Smooth muscle cell of the brain vasculature (primary cell): ENCODE data around the gene UBASH3B.
"Not testable (repeated sequence)": the region's sequence is repeated elsewhere in the genome, so short reads cannot be mapped to it uniquely, and the experiment has no call there.

Experiments used
- DNase-seq: peaks from one replicate; pipeline ENCODE4 v3.0.0-alpha.2; 2012; ENCODE audit warnings: low read depth, low spot score

The UBASH3B gene

DNA sequence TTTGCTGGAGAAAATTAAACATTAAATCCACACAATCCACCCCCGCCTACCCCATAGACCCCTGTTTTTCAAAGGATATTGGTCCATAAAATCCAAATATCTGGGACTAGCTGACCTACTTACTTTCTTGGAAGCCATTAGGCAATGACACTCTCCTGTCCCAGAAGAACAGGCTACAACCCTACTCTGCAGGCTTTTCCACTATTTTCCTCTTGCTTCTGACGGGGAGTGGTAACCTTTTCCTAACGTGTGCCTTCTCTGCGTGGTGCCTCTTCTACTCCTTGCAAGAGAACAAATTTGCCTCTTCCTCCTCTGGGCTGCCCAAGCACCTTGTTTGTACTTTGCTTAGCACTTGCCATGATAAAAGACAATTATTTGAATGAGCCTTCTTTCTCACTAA, 51.6 kb downstream of the UBASH3B start:
- DNase-seq: no peak

- DNase-seq: no peak
Measured at GRCh38 chr11:122707901-122708300, 52.4 kb downstream of the UBASH3B start.

DNA sequence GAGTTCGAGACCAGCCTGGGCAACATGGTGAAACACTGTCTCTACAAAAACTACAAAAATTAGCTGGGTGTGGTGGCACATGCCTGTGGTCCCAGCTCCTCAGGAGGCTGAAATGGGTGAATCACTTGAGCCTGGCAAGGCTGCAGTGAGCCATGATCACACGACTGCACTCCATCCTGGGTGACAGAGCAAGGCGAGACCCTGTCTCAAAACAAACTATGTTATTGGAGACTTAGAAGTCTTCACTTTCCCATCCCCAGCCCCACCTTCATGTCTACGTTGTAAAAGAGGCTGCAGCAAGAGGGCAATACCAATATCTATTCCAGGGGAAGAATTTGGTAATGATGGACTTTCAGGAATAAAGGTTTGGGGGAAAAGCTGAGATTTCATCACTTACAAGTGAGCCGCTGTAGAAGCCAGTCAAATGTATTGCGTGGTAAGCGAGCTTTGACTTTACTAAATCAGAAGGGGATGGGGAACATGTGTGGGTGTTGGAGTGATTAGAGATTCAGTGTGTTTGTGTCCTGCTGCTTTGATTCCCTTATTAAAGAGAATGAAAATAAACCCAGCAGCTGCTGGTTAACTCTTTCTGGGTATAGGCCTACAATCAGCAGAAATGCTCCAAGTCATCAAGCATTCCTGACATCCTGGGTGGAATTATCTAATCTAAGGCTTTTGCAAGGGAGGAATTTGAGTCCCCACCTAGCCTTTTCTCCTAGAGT, 53.7 kb downstream of the UBASH3B start:
- DNase-seq: no peak

- no peak for DNase-seq
Measured at GRCh38 chr11:122711362-122711761, 55.8 kb downstream of the UBASH3B start.

DNA sequence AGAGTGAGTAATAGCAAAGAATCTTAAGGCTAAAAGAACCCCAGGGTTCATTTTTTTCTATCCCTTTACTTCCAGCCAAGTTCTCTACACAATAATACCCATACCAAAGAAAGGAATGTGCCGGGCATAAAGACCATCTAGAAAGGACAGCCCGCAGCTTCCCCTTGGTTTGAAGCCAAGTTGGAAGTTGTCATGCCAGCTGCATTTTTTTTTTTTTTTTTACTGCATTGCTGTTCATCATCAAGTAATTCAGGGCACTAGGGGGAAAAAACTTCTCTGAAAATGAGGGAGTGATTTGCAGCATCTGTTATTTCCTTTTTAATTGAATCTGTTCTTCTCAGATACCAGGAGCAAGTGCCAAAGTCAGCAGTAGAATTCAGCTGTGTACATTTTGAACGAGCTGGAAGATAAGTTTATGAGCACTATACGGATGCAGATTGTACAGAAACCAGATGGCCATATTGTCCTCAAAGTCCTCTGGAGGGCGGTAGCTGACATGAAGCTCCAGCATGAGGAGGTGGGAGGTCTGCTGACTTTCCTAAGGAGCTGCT, 56.4 kb downstream of the UBASH3B start:
- no peak for DNase-seq

DNA sequence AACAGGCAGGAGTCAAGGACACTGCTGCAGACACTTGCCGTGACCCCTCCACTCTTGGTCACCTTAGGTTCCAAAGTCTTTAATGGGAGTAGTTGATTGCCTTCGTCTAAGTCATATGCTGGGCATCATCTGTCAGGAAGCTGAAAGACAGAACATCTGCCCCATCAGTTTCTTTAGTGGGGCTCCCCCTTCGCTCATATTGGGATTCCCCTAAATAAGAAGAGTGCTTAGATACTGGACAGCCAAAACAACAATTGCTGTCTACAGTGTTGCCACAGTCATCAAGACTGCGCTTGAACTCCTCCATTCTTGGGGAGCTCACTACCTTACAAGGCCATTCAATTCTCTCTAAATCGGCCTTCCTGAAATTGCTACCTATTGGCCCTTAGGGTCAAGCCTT, 58.5 kb downstream of the UBASH3B start:
- DNase-seq: no peak

- no peak for DNase-seq
Measured at GRCh38 chr11:122714484-122714883, 59.0 kb downstream of the UBASH3B start.

DNA sequence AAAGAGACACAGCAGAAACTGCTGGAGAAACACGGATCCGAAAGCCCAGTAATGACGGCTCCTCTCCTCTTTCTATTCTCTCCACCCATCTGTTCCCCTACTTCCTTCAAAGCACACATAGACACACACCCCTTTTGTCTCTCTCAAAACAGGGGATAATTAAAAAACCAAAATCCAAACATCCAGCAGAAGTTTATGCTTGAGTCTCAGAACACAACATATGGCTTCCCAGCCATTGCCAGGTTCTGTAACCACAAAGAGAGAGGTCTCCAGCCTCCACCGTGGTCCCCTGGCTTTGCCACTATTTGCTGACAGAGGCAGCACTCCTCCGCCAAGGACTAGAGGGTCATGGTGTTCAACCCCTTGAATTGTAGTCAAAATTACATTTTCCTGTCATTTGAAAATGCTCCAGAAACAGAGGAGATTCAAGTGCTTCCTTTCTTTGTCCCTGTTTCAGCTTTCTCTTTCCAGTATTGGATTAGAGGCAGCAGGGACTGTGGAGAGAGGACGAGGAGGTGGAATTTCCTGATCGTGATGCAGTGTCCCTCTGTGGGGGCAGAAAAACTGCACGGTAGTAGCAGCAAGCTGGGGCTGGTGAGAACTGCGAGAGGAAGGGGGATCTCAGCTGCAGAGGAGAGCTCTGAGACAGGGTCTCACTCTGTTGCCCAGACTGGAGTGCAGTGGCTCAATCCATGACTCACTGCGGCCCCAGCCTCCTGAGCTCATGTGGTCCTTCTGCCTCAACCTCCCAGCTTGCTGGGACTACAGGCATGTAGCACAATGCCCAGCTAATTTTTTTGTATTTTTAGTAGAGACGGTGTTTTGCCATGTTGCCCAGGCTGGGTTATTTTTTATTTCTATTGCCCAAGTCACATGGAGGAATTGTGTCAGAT, 60.3 kb downstream of the UBASH3B start:
- DNase-seq: no peak

DNA sequence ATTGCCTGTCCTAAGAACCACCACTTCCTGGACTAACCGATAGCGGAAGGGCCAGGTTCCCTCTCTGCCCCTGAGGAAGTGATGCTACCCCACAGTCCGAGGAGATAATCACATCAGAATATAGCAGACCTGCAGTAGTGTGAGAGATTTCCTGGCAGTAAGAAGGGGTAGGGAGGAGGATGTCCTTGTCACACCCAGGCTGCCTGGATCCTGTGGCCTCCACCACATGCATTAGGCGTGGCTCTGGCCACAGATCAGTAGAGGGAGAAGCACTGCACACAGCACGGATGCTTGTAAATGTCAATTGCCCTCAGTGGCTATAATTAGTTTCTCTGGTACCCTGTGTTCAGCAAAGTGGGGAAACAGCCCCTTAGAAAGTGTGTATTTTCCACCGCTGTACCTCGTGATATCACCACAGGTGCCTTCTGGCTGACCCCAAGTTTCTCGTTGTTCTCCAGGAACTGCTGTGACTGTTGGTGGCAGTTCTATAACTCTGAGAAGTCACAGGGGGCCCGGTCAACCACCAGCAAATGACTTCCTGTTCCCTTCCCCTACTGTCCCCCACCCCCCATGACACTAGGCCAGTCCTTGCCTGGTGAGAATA, 61.8 kb downstream of the UBASH3B start:
- DNase-seq: no peak

DNA sequence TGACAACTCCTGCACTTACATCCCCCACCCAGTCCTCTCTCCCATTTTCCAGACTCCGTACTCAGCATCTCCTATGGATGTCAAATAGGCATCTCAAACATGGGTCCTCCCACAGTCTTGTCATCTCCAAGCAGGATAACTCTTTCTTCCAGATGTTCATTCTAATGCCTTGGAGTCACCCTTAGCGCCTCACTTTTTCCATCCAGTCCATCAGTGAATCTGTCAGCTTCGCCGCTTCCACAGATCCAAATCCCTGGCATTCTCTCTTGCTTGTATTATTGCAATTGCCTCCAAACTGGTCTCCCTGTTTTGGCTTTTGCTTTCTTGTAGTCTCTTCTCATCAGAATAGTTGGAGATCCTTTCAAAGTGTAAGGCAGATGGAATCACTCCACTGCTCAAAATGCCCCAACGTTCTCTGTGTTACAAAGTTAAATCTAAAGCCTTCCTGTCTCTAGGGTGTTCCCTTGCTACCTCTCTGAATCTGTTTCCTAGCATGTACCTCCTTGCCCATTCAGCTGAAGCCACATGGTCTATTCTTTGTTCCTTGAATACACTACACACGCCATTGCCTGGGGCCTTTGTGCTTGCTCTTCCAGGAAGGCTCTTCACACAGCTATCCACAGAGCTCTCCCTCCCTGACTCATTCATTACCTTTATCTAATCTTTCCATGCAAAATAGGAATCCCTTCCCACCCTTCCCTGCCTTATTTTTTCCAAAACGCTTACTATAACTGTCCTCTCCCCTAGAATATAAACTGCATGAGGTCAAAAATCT, 64.8 kb downstream of the UBASH3B start:
- no peak for DNase-seq

DNA sequence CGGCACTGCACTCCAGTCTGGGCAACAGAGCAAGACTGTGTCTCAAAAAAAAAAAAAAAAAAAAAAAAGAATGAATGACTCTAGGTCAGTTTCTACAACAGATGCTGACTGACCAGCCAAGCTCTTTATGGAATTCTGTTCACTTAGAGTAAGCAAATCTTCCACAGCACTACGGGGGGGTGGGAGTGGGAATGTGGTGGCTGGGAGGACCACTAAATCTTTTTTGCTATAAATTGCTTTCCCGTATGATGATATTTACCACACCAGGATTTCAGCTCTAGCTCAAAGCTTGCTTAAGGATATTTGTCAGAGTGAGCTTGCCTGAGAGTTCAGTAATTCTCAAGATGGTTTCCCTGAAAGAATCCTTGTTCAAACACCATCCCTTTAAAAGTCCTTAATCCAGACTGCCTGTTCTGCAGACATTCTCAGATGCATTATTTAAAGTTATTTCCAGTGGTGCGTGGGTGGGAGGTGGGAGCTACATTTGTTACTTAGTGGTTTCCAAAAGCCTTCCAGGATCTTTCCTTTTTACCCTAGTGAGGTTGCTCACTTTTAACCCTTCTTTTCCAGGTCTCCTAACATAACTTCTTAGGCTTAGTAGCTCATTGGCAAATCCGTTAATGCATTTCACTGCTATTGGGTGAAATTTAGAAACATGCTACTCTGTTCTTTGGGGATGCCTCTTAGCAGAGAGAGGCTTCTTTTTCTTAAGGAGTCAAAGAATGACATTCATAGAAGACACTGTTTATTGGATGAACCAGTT, 65.9 kb downstream of the UBASH3B start:
- no peak for DNase-seq

DNA sequence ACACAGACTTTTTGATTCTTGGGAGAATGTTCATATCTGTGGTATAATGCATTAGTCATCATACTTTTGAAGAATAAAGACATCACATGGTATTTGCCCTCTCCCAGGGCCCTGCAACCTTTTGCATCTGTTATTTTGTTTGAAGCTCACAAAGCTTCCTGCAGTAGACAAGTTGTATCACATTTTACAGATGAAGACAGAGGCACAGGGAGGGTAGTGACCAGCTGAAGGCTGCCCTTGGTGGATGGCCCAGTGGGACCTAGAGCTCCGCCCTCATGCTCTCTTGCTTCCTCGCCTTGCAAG, 66.4 kb downstream of the UBASH3B start:
- peak; percentile 91 for DNase-seq

DNA sequence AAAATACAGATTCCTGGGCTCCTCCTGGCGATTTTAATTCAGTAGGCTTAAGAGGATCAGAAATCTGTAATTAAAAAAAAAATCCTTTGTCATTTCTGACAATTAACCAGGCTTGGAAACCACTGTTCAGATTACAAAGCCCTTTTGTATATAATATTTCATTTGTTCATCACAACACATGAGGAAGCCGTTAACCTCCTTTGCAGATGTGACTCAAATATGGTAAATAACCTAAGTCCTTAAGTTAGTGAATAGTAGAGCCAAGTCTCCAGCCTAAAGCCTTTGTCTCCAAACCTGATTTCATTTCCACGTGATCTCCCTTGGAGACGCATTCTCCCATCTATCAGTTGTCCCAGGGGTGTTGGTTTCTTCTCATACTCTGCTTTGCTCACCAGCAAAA, 67.6 kb downstream of the UBASH3B start:
- no peak for DNase-seq

GRCh38 chr11:122723576-122723975, 68.1 kb downstream of the UBASH3B start:
- no peak for DNase-seq

GRCh38 chr11:122724520-122724919, 69.0 kb downstream of the UBASH3B start:
- DNase-seq: no peak

GRCh38 chr11:122726028-122726427, 70.5 kb downstream of the UBASH3B start:
- no peak for DNase-seq

- no peak for DNase-seq
Measured at GRCh38 chr11:122727101-122727929, 71.8 kb downstream of the UBASH3B start.

DNA sequence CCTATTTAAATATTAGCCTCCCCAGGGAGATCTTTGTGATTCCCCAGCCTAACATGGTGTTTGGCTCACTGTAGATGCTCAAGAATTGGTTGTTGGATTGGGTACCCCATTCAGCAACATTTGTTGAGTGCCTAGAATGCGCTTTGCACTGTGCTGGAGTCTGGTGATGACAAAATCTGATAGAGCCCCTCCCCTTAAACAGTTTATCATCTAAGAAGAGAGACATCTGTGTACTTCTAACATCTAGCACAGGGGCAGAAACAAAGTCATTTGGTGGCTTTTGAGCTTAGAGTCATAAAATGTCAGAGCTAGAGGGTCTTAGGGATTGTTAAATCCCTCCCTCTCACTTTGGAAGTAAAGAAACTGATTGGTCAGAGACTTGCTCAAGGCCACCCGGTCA, 73.0 kb downstream of the UBASH3B start:
- no peak for DNase-seq

DNA sequence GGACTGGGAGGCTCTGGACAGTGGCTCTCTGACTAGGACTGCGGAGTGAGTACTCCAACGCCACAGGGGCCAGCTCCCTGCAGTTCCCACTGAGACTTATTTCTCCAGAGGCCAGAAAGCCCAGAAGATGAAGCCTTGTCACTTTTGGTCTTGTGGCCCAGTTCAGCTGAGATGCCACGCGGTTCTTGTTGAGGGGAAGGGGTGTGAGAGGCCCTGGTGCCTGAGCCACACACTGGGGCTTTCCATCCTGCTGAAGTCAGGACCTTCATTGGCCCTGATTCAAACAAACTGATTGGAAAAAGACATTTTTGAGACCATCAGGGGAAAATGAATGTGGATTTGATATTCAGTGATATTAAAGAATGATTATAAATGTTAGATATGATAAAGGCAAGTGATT, 73.6 kb downstream of the UBASH3B start:
- no peak for DNase-seq

DNA sequence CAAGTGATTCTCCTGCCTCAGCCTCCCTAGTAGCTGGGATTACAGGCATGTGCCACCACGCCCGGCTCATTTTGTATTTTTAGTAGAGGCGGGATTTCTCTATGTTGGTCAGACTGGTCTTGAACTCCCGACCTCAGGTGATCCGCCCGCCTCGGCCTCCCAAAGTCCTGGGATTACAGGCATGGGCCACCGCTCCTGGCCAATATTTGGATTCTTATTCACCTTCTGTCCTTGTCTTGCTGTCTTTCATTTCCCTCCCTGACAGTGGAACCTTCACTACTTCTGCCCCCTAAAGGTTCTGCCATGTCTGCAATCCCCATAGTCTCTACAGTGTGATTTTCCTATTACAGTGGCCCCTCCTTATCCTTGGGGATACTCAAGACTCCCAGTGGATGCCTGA, 75.2 kb downstream of the UBASH3B start:
- not testable (repeated sequence) for DNase-seq
